OCI-LY3 (cell line): ENCODE results near the gene UXT.

Source experiments
- EZH2phosphoT487 ChIP-seq: fragments of 200-600 bp; shearing (Covaris generic); IDR thresholded peaks from 2 replicates; pipeline ENCODE4 v1.6.1; 2018; ENCODE audit warnings: antibody characterized with exemption, mixed run types, low read depth
- TF ChIP-seq, protein P1 (sequence below): fragments of 200-600, 300-600 bp; sonication (generic); IDR thresholded peaks from 2 replicates; pipeline ENCODE4 v1.5.1; 2014; ENCODE audit warnings: antibody characterized with exemption, low read length, low read depth

DNA sequence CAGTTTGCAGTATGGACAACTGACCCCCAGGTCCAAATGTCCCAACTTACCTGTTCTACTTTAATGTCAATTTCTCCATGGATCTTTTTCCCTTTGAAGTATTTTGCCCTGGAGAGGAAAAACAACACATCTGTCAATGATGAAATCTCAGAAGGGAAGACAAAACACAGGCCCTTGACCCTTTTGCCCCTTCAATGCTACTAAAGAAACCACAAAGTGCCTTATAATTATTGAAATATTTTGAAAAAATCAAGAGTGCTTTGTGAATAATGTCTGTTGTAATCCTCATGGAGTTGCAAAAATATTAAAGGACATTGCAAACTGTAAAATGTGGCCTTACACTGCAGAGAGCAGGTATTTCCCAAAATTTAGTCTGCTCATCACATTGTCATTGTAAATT is 51.9 kb downstream of the UXT start:
- TF ChIP-seq, protein P1, sequence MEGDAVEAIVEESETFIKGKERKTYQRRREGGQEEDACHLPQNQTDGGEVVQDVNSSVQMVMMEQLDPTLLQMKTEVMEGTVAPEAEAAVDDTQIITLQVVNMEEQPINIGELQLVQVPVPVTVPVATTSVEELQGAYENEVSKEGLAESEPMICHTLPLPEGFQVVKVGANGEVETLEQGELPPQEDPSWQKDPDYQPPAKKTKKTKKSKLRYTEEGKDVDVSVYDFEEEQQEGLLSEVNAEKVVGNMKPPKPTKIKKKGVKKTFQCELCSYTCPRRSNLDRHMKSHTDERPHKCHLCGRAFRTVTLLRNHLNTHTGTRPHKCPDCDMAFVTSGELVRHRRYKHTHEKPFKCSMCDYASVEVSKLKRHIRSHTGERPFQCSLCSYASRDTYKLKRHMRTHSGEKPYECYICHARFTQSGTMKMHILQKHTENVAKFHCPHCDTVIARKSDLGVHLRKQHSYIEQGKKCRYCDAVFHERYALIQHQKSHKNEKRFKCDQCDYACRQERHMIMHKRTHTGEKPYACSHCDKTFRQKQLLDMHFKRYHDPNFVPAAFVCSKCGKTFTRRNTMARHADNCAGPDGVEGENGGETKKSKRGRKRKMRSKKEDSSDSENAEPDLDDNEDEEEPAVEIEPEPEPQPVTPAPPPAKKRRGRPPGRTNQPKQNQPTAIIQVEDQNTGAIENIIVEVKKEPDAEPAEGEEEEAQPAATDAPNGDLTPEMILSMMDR, result no peak
- TF ChIP-seq EZH2phosphoT487, result no peak
